Activated CD8-positive, alpha-beta memory T cell treated with anti-CD3 and anti-CD28 coated beads for 48 hours (primary cell): Measurements from ENCODE around the gene TMTC4.

Experiments
- DNase-seq, 3 experiments: peaks; one replicate each; pipeline ENCODE4 v3.0.0-alpha.2; 2020; ENCODE audit warnings: low read depth in 2 of 3, low spot score in 2 of 3

TMTC4 gene

DNA sequence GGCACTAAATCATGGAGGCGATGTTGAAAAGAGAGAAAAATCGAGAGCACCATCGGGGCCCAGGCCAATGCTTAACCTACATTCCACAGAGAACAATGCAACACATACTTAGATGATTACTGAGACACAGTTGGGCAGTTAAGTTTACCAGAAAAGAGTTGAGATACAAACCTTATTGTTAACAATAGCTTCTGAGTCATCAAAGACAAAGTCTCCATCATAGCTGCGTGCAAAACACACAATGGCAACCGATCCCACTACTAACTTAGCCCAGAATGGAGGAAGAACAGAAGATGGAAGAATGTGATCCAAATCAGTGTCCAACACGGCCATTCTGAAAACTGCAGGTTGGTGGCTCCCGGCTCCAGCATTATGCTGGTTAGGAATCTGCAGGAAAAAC, 6.2 kb downstream of the TMTC4 start:
- no peak for DNase-seq

DNA sequence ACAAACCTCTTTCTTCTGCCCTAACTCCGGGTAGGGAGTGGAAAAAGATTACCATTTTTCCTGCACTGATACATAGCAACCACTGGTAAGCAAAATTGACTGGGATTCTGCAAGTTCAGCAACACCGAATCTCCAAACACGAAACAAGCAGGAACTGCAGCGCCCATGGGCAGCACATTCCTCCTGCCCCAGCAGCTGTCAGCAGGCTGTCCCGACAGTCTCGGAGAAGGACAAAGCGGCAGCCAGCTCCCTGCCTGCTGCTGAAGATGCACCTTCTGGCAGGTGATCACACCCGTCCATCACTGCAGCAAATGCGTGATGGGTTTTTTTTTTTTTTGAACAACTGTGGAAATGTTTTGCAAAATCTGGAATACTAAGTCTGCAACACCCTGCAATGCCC, 6.7 kb downstream of the TMTC4 start:
- DNase-seq, result no peak

DNA sequence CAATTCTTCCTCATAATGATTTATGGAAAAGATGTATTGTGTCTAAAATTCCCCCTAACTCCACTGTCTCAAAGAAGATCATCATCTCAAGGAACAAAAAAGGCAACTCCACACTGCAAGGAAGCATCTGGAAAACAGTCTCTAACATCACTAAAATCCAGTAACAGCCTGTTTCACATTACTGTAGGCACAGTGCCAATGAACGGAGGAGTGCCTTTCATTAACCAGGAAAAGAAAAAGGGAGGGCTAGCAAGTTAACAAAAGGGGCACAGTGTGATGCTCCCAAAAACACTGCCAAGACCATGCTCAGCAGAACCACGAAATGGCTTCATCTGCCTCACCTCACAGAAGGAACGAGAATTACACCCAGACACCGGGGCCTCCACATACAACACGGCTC, 8.5 kb downstream of the TMTC4 start:
- no peak for DNase-seq

DNA sequence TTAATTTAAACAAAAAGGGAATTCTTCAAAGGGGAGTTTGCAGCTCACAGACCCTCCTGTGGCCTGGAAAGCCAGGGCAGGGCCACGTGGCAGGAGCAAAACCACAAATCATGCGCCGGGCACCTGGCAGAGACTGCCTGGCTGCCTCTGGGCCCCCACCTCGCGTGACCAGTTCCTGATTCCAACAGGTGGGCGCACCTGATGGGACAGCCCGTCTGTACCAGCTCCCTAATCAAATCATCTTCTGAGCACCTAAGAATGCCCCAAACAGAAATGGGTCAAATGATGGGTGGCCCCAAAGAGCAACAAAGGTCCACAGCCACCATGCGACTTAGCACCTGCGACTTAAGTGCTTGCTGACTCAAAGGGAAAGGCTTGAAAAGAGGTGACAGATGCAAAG, 9.2 kb downstream of the TMTC4 start:
- no peak for DNase-seq

DNA sequence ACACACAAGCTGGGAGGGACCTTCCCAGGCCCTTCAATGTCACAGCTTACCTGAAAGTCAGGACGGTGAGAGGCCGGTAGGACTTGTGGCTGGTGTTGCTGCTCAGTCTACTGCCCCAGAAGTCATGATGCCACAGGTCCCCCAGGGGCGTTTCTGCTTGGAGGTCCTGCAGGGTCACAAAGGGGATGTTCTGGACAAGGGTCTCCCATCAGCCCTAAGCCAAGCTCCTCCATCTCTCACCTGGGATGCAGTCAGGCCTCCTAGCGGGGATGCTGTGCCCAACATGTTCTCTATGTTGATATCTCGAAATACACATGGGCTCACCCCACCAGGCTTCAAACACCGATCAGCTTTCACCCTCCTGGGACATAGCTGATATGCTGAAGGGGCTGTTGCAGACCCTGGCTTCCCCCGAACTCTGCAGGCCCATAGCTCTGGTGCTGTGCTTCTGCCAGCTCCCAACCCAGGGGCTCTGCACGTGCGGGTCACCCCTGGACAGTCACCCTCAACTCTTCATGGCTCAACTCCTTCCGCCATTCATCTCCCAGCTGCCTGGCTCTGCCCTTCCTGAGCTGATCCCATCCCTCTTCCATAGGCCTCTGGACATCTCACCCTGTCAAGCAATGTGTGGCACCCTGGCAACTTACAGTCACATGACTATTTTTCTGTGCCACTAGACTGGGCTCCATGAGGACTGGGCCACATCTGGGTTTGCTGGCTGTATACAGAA, 10.3 kb downstream of the TMTC4 start:
- no peak for DNase-seq

DNA sequence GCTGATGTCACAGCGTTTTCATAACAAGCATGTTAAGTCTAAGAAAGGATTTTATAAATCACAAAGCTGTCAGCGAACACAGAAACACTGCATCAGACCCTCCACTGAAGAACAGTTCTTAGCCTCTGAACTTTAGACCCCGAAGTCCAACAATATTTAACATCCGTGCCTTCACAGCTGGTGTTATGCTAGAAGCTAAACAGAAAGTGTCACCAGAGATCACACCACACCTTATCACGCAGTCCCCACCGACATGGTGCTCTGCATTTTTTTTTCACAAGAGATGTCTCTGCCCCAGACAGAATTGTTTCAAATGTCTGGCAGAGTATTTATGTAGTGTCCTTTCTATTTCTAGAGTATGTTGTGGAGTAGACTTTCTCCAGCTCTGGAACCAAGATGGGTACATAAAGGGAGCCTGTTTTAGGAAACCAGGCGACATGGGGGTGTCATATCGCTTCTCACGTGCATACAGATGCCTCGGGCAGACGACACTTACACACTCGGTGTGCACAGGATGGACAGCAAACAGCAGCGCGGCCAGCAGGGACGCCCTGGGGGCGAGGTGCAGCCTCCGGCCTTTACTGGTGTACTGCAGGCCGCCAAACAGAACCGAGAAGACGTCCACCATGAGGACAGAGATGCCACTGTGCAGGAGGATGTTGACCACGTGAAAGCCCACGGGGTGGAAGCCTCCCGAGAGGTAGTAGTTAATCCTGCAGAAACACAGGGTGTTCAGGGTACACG, 12.0 kb downstream of the TMTC4 start:
- no peak for DNase-seq

DNA sequence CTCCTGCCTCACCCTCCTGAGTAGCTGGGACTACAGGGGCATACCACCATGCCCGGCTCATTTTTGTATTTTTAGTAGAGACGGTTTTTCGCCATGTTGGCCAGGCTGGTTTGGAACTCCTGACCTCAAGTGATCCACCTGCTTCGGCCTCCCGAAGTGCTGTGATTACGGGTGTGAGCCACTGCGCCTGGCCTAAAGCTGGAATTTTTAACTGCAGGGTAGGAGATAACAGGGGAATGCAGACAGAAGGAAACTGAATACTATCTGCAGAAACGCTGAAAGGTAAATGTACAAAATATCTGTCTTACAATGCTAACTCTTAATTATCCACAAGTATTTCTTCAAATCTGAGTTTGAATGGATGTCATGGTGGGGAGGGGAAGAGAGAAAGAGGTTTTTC, 13.8 kb downstream of the TMTC4 start:
- DNase-seq, result no peak

DNA sequence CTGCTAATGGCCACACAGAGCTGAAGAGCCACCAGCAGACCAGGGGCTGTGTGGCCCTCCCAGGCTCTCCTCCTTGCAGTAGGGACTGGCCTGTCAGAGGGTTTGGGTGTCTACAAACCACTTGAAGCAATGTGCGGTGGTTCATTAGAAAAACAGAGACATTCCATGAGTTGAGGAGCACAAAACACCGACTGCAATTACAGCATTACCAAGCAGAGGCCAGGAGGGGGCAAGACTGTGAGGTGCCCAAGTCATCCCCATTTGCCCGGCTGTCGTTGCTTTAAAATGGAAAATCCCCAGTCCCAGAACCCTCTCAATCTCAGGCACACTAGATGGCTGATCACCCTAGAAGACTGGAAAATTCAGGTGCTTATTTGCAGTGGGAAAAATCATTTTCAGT, 15.0 kb downstream of the TMTC4 start:
- no peak for DNase-seq

DNA sequence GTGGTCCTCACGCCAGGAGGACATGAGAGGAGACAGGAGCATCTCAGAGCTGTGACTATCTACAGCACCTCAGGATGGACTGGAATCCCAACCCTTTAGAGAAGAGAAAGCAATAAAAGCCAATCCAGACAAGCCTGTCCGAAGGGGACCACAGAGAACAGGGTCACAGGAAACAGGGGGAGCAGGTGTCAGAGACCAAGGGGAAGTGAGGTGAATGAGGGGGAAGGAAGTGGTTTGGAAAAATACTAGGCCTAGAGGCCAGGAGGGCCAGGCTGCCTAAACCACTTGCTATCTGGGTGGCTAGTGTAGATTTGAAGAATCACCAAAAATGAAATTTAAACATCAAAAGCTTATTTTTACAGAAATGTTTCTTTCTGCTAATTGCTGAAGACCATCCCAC, 16.2 kb downstream of the TMTC4 start:
- no peak for DNase-seq

DNA sequence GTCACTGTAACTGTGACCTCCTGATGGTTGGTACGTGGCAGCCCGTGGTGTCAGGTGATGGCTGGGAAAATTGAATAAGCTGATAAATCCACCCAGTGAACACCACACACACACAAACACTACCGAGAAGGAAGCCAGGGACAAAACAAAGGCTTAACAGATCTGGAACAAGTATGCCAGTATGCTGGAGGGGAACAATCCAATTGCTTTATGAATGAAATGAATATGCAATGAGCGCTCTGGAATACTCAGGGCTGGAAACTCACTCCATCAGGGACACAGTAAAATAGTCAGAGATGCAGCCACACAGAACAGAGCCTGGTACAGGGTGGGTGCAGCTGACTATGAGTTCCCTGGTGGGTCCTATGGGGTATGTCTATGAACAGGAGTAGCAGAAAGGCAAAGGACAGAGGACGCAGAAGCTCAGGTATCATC, 16.7 kb downstream of the TMTC4 start:
- no peak for DNase-seq

DNA sequence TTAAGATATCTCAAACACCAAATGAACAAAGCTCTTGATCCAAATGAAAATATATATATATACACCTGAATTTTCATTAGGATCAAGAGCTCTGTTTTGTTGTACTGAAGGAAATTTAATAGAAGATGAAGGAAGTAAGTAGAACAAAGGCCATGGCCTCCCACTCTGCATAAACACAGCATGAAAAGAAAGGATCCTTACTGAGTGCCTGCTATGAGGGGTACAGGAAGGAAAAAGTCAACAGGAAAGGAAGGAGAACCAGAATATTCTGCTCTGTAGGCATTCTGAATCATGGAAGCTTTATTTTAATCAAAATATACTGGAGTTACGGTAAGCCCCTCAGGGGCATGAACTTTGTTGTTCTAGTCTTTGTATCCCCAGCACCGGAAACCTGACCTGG, 22.1 kb downstream of the TMTC4 start:
- DNase-seq, result no peak

DNA sequence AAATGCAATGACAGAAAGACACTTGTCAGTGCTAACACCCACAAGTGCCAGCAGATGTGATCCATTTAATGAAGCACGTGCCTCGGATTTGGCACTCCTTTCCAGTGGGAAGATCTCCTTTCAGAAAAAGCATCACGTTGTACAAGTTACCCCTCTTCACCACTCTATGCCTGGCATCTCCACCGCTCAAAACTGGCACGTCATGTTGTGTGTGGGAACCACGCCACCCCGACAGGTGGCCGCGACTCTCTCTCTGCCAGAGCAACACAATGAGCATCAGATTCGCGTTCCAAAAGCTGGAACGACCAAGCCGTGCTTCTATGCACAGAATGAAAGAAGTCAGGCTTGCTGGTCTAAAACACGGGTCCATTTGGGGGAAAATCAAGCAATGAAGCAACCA, 24.3 kb downstream of the TMTC4 start:
- no peak for DNase-seq

DNA sequence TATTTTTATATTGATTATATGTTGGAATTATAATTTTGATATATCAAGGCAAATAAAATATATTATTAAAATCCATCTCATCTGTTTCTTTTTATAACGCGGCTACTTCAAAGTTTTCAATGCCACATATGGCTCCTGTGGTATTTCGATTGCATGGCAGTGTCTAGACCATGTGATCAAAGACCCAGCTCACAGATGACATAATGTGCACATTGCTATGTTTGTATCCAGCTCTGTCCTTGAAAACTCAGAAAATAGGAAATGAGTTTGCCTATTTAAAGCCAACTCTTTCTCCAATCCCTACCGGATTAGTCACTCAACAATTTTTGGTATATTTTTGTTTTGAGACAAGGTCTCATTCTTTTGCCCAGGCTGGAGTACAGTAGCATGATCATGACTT, 26.2 kb downstream of the TMTC4 start:
- no peak for DNase-seq

DNA sequence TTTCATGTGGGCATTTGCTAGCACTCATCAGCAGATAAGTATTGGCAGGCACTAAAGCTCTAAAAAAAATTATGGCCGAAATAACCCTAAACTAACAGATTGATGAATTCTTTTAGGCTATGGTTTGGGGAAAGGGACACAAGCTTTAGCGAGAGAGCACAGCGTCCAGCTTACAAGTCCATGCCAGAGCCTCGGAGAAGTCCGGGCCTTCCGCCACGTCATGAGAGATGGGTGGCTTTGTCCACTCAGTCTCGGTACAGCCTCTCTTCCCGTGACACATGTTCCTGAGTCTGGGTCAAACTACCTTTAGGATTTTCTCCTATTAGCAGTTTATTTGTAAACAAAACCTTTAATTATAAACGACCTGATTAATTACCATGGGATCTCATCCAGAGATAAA, 27.7 kb downstream of the TMTC4 start:
- no peak for DNase-seq

DNA sequence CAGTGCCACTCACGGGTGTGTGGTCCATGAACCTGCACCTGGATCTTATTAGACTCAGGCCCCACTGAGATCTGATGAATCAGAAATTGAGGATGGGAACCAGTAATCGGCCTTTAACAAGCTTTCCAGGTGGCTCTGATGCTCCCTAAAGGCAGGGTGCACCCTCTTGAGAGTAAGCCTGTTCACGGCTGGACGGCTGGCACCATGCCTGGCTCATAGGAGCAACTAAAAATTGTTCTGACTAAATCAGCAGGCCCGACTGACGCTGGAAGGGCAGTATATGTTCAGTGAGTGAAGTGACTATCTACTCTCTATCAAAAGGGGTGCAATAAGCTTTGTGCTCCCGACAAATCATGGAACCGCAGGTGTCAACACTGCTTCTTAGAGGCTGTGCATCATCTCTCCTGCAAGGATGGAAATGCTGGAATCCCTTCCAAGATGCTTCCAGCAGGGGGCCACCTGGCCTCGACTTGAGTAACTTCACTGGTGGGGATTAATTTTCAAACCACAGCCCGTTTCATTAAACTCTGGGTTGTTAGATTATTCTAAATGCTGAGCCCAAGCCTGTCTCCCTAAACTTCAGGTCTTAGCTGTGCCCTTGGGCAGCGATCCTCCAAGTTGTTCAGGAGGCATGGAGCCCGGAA, 28.4 kb downstream of the TMTC4 start:
- DNase-seq, result no peak

DNA sequence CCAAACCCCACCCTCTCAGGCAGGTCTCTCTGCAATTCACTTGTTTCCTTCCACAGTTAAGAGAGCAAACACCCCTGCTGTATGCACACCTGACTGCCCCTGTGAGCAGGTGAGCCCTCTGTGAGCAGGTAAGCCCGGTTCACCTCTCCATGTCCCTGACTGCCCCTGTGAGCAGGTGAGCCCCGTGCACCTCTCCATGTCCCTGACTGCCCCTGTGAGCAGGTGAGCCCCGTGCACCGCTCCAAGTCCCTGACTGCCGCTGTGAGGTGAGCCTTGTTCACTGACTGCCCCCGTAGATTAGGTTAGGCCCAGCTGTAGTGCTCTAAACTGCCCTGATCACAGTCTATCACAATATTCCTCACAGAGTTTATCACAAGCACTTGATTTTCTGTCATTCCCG, 29.2 kb downstream of the TMTC4 start:
- no peak for DNase-seq

DNA sequence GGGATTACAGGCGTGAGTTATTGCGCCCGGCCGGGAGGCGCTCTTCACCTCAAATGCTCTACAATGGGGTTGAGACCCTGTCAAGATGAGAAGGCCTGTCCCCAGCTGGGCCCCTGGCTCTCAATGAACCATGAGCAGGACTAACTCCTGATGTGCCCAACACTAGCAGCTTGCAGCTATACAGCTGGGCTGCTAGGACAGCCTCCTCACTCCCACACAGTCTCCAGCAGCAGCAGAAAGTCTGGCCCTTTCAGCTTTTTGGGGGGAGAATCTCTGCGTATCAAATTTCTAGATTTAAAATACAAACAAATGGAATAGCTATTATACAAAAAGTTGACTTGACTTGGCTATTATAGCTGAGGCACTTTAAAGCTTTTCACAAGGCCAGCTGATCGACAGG, 30.2 kb downstream of the TMTC4 start:
- no peak for DNase-seq

DNA sequence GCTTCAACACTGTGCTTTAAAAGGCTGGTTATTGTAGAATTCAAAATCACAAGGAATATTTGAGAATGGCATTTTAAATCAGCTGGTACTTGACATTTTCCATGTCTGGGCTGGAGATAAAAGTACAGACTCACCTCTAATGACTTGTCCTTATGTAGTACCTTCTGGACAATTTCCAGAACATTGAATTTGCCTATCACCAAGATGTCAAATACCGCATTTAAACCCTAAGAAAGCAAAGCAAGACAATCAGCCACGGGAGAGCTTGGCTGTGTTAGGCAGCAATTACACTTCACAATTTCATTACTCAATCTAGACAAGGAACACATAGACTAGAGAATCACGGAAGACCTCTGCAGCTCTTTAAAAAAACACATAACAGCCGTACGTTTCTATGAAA, 36.8 kb downstream of the TMTC4 start:
- no peak for DNase-seq

DNA sequence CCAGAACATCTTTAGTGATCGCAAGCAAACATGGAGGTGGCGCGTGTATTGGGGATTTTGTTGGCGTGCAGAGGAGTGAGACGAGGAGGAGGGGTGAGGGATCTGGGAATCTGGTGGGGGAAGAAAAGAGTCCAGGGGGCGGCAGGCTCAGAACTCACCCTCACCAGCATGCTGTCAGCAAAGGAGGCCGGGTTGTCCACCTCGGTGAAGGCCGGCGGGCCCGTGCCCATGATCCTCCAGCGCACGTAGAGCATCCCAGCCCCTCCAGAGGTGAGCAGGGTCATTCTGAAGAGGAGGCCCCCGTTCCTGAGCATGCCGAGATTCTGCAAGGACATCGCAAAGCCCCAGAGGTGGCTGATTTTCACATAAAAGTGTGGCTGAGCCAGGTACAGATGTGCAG, 37.2 kb downstream of the TMTC4 start:
- no peak for DNase-seq

DNA sequence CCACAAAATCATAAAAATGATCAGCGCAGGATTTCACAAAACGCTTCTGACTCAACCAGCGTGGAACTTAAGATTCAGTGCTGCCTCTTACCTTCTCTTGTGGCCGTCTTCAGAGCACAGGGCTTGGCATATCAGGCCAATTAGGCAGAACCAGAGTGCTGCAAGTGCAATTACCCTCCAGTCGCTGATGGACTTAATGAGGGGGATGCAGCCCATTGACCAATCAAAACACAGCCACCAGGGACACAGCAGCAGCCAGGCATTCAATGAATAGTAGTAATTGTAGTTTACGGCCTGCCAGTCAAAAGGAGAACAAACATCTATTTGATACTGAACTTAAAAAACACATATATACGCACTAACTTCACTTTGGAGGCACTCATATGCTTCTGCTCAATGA, 38.2 kb downstream of the TMTC4 start:
- no peak for DNase-seq

DNA sequence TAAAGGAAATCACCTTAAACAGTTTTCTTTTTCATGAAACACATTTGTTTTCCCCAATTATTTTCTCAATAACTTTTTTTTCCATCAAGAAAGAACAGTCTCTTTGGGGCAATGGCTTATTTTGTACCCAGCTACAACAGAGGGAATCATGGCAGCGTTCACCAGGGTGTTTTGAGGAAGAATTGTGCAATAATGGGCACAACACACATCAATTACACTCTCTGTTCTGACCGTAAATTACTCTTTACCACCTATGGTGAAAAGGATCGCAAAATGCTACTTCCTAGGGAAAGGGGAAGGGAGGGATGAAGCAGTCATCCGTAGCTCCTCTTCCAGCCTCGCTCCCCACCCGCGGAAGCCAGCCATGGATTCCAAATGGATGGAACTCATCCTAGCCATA, 38.6 kb downstream of the TMTC4 start:
- no peak for DNase-seq

DNA sequence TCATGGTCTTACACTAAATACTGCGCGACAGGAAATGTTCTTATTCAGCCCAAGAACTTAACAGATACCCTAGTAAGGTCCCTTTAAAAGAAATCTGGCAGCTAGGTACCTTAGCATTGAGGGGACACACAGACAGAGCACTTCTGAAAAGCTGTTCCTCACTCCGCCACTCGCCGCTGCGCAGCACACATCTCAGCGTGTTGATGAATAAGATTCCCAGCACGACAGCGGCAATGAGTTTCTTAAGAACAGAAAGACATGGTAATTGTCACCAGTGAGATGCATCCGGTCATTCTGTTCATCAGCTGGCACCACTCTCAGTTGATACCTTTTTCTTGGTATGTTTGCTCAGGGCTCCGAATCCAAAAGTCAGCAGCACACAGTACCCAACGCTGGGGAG, 39.9 kb downstream of the TMTC4 start:
- no peak for DNase-seq

DNA sequence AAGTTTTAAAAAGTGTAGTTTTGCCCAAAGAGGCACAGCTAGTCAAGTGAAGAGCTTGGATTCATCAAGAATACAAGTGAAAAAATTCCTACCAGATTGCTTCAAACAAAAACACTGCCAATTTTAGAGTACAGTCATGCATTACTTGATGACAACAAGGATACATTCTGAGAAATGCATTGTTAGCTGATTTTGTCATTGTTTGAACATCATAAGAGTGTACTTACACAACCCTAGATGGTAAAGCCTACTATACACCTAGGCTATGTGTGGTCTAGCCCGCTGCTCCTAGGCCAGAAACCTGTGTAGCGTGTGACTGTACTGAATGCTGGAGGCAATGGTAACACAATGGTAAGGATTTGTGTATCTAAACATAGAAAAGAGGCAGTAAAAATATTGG, 41.1 kb downstream of the TMTC4 start:
- DNase-seq, result no peak
